NCI-H2196 (cell line): Measurements from ENCODE around the gene ARSB.
"Not testable (repeated sequence)": the region's sequence is repeated elsewhere in the genome, so short reads cannot be mapped to it uniquely, and the experiment has no call there.

ENCODE experiments used
- DNase-seq: peaks from one replicate; lab custom pipeline; 2025; ENCODE audit not compliant: unreplicated experiment; lab: John Stamatoyannopoulos, UW

Gene ARSB

GRCh38 chr5:78997090-78997489 is 12.0 kb upstream of the ARSB start:
- no peak for DNase-seq

- no peak for DNase-seq
Observed at GRCh38 chr5:78995521-78996007, 10.5 kb upstream of the ARSB start.

GRCh38 chr5:78993165-78993564 is 8.1 kb upstream of the ARSB start:
- no peak for DNase-seq

- no peak for DNase-seq
Observed at GRCh38 chr5:78992146-78992545, 7.0 kb upstream of the ARSB start.

GRCh38 chr5:78989080-78989479 is 4.0 kb upstream of the ARSB start:
- DNase-seq: no peak

GRCh38 chr5:78985725-78986223 is 664 bp upstream of the ARSB start:
- DNase-seq: no peak

- peak; percentile 67 for DNase-seq
Observed at GRCh38 chr5:78984439-78985115, 533 bp downstream of the ARSB start.

GRCh38 chr5:78983601-78984438 is 1.3 kb downstream of the ARSB start:
- no peak for DNase-seq

GRCh38 chr5:78983194-78983593 is 1.9 kb downstream of the ARSB start:
- DNase-seq: not testable (repeated sequence)

GRCh38 chr5:78979909-78980308 is 5.2 kb downstream of the ARSB start:
- no peak for DNase-seq

- no peak for DNase-seq
Observed at GRCh38 chr5:78979117-78979742, 5.9 kb downstream of the ARSB start.

- DNase-seq: no peak
Observed at GRCh38 chr5:78975035-78975434, 10.1 kb downstream of the ARSB start.

- DNase-seq: no peak
Observed at GRCh38 chr5:78974601-78975000, 10.5 kb downstream of the ARSB start.

- no peak for DNase-seq
Observed at GRCh38 chr5:78974011-78974410, 11.1 kb downstream of the ARSB start.

GRCh38 chr5:78972654-78973428 is 12.3 kb downstream of the ARSB start:
- DNase-seq: no peak

- no peak for DNase-seq
Observed at GRCh38 chr5:78971998-78972397, 13.1 kb downstream of the ARSB start.

- DNase-seq: no peak
Observed at GRCh38 chr5:78968781-78969180, 16.3 kb downstream of the ARSB start.

GRCh38 chr5:78964889-78965288 is 20.2 kb downstream of the ARSB start:
- DNase-seq: peak; percentile 30

- no peak for DNase-seq
Observed at GRCh38 chr5:78961743-78962142, 23.4 kb downstream of the ARSB start.

GRCh38 chr5:78959767-78960166 is 25.3 kb downstream of the ARSB start:
- no peak for DNase-seq
